HUES64 (cell line): ENCODE measurements around the gene CD58.

Experiments
- H3K27ac ChIP-seq: 2 replicates; pipeline ENCODE4 v1.7.0; 2013; ENCODE audit warnings: low read depth, low read length, inconsistent platforms
- H3K27me3 ChIP-seq: 2 replicates; pipeline ENCODE4 v1.6.1; 2013; ENCODE audit warnings: mild to moderate bottlenecking, low read length; ENCODE audit not compliant: insufficient read depth
- H3K36me3 ChIP-seq: 2 replicates; pipeline ENCODE4 v1.6.1; 2013; ENCODE audit warnings: mild to moderate bottlenecking, low read length; ENCODE audit not compliant: insufficient read depth
- H3K4me1 ChIP-seq: 2 replicates; pipeline ENCODE4 v1.6.1; 2013; ENCODE audit warnings: mild to moderate bottlenecking, low read length, moderate library complexity; ENCODE audit not compliant: insufficient read depth
- H3K4me3 ChIP-seq: 2 replicates; pipeline ENCODE4 v1.5.1; 2013; ENCODE audit warnings: mild to moderate bottlenecking, low read length, moderate library complexity
- H3K9ac ChIP-seq: 2 replicates; pipeline ENCODE4 v1.6.1; 2013; ENCODE audit warnings: mild to moderate bottlenecking, low read depth, low read length
- H3K9me3 ChIP-seq: 2 replicates; pipeline ENCODE4 v1.6.1; 2013; ENCODE audit warnings: low read depth, low read length; ENCODE audit not compliant: insufficient read depth
- WGBS: fragments of 150-250, 120-280 bp; methylation state at CpG from one replicate; pipeline ENCODE4 v1.1.7; 2013; ENCODE audit warnings: missing lambda C conversion rate; 5-methylcytosine and 5-hydroxymethylcytosine counted together

The CD58 gene

DNA sequence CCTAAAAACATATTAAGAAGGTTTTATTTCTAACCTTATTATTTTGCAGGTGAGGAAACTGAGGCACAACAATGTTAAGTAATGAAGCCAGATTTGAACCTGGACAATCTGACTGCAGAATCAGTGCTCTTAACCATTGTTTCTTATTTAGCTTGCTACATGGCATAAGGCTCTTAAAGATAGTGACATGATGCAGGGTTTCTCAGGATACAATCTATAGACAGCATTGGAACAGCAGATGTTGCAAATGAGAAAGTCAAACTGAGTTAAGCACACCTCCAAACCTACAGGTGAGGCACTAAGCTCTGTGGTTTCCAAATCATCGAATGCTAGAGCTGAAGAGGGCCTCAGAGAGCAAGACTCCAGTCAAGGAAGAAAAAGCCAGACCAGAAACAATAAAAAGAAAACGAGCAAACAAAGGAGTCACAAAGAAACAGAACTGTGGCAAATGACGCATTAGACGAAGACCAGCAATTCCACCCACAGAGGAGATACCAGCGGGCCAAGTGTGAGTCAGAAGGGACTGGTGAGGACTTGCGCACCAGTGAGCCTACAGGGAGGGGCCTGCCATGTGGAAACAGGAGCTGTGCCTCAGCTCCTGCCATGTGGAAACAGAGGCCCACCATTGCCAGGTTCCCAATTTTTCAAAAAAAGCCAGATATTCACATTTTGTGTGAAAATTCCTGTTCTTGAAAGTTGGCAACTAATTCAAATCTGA is 14.4 kb downstream of the CD58 start:
- Histone ChIP-seq H3K27ac (no peak overlapping the region), H3K4me3 (no peak overlapping the region), H3K9ac (no peak overlapping the region), H3K9me3 (no peaks in the 10 kb centered on the region), H3K27me3 (no peaks in the 10 kb centered on the region), H3K4me1 (peaks cover 11% of the 10 kb centered on the region), H3K36me3 (no peaks in the 10 kb centered on the region)
- 91% methylated on average over 6 of the region's 6 CpGs for WGBS

DNA sequence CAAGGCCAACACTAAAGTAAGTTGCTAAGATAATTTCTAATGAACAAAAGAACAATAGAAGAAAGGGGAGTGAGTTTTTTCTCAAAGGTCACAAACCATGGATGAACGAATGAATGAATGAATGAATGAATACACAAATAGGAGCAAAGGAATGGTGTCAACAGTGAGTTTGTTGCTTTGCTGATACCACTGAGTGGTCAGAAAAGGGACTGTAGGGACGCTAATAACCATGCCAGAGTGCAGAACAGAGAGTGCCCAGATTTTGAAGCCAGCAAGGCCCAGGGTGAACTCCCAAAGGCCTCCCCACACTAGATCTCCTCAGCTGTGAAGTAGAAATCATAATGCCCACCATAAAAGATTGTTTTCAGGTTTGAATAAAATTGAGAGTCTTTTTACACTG is 15.9 kb downstream of the CD58 start:
- WGBS: 93% methylated on average over 2 of the region's 2 CpGs
- Histone ChIP-seq H3K9me3 (no peaks in the 10 kb centered on the region), H3K27me3 (no peaks in the 10 kb centered on the region), H3K4me1 (peaks cover 11% of the 10 kb centered on the region), H3K9ac (no peak overlapping the region), H3K27ac (no peak overlapping the region), H3K4me3 (no peak overlapping the region), H3K36me3 (no peaks in the 10 kb centered on the region)

DNA sequence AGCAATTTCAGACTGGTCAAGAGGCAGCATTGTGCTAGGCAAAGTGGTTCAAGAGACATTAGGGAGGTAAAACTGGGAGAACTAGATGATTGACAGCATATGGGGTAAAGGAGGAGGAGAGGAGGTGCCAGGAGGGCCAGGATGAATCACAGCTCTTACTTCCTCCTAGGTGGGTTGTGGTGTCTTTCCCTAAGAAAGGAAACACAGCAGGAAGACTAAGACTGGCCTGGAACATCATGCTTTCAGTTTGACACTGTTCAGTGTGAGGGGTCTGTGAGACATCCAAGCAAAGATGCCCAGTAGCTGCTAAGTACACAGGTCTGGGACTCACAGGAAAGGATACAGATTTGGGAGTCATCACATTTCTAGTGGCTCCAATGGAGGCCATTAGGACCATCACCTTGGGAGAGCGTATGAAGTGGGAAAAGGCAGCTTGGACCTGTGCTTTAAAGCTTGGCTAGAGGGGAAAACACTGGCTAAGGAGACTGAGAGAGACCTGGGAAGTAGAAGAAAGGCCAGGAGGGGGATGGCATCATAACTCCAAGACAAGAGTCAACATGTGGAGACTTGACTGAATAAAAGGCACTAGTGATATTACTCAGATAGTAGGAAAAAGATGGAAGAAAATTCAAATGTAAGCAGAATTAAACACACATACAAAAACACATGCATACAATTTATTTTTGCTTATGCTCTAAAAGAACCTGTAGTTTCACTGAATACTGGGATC is 17.3 kb downstream of the CD58 start:
- Histone ChIP-seq H3K27me3 (no peaks in the 10 kb centered on the region), H3K27ac (no peak overlapping the region), H3K9ac (no peak overlapping the region), H3K4me3 (no peak overlapping the region), H3K36me3 (no peaks in the 10 kb centered on the region), H3K4me1 (peaks cover 11% of the 10 kb centered on the region), H3K9me3 (no peaks in the 10 kb centered on the region)
- 92% methylated on average over 1 of the region's 1 CpG for WGBS

- Histone ChIP-seq H3K27me3 (no peaks in the 10 kb centered on the region), H3K27ac (no peak overlapping the region), H3K36me3 (no peaks in the 10 kb centered on the region), H3K9me3 (no peaks in the 10 kb centered on the region), H3K4me3 (no peak overlapping the region), H3K4me1 (no peaks in the 10 kb centered on the region), H3K9ac (no peak overlapping the region)
- 97% methylated on average over 3 of the region's 4 CpGs for WGBS
Measured at GRCh38 chr1:116546354-116546977, 24.4 kb downstream of the CD58 start.

DNA sequence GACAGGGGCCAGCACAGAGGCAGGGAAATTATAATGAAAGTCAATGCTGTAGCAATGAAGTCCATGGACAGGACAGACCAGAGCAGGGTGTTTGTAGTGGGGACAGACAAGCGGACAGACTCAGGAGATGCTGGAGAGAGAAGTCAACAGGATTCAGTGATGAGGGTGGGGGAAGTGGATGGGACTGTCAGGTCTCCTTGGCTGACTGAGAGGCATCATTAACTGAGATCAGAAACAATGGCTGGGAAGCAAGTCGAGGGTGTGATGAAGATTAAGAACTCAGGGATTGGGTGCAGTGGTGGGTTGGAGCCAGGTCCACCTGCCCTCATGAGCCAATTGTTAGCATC is 25.5 kb downstream of the CD58 start:
- Histone ChIP-seq H3K4me1 (no peaks in the 10 kb centered on the region), H3K4me3 (no peak overlapping the region), H3K9me3 (no peaks in the 10 kb centered on the region), H3K27me3 (no peaks in the 10 kb centered on the region), H3K9ac (no peak overlapping the region), H3K27ac (no peak overlapping the region), H3K36me3 (no peaks in the 10 kb centered on the region)
- WGBS: 92% methylated on average over 2 of the region's 2 CpGs

GRCh38 chr1:116544588-116545358 is 26.1 kb downstream of the CD58 start:
- Histone ChIP-seq H3K36me3 (no peaks in the 10 kb centered on the region), H3K4me1 (no peaks in the 10 kb centered on the region), H3K9me3 (no peaks in the 10 kb centered on the region), H3K27me3 (no peaks in the 10 kb centered on the region), H3K9ac (no peak overlapping the region), H3K4me3 (no peak overlapping the region), H3K27ac (no peak overlapping the region)
- WGBS: 91% methylated on average over 8 of the region's 8 CpGs

- no peaks in the 10 kb centered on the region for H3K27me3 ChIP-seq
- no peak overlapping the region for H3K27ac ChIP-seq
- H3K36me3 ChIP-seq: no peaks in the 10 kb centered on the region
- H3K9me3 ChIP-seq: no peaks in the 10 kb centered on the region
- H3K4me3 ChIP-seq: no peak overlapping the region
- H3K9ac ChIP-seq: no peak overlapping the region
- H3K4me1 ChIP-seq: no peaks in the 10 kb centered on the region
Measured at GRCh38 chr1:116540088-116540487, 30.7 kb downstream of the CD58 start.

GRCh38 chr1:116538544-116538943 is 32.3 kb downstream of the CD58 start:
- no peak overlapping the region for H3K27ac ChIP-seq
- H3K4me1 ChIP-seq: no peaks in the 10 kb centered on the region
- H3K9ac ChIP-seq: no peak overlapping the region
- H3K27me3 ChIP-seq: no peaks in the 10 kb centered on the region
- H3K4me3 ChIP-seq: no peak overlapping the region
- H3K36me3 ChIP-seq: peaks cover 3% of the 10 kb centered on the region; the same call in 1 of the 2 replicates
- H3K9me3 ChIP-seq: no peaks in the 10 kb centered on the region
- 90% methylated on average over 1 of the region's 1 CpG for WGBS

- 94% methylated on average over 1 of the region's 1 CpG for WGBS
- no peak overlapping the region for H3K4me3 ChIP-seq
- H3K4me1 ChIP-seq: no peaks in the 10 kb centered on the region
- H3K9me3 ChIP-seq: no peaks in the 10 kb centered on the region
- no peak overlapping the region for H3K27ac ChIP-seq
- H3K36me3 ChIP-seq: peaks cover 3% of the 10 kb centered on the region; the same call in 1 of the 2 replicates
- no peak overlapping the region for H3K9ac ChIP-seq
- no peaks in the 10 kb centered on the region for H3K27me3 ChIP-seq
Measured at GRCh38 chr1:116537898-116538297, 32.9 kb downstream of the CD58 start.

- H3K4me3 ChIP-seq: no peak overlapping the region
- H3K27ac ChIP-seq: no peak overlapping the region
- no peaks in the 10 kb centered on the region for H3K27me3 ChIP-seq
- H3K36me3 ChIP-seq: peaks cover 3% of the 10 kb centered on the region; the same call in 1 of the 2 replicates
- H3K4me1 ChIP-seq: no peaks in the 10 kb centered on the region
- 94% methylated on average over 1 of the region's 3 CpGs for WGBS
- H3K9me3 ChIP-seq: no peaks in the 10 kb centered on the region
- H3K9ac ChIP-seq: no peak overlapping the region
Measured at GRCh38 chr1:116537040-116537831, 33.6 kb downstream of the CD58 start.
